Panc1 (cell line): ENCODE data around the gene S100A12. TPM values are rescaled to one million over a fixed set of nuclear protein-coding genes. Genes with fewer than 3 reads are reported as not detected.

Experiments used
- ATAC-seq: fragments of 200-7000 bp; cut with Tn5 transposase; 2 replicates; pipeline ENCODE4 v1.9.1; 2020; ENCODE audit warnings: mild to moderate bottlenecking, moderate library complexity
- BruUV-seq: library from RNA; stranded (reverse); fragments of 400-500 nt; replicated peaks from 2 replicates; lab custom pipeline; 2021; lab: Mats Ljungman, UMichigan
- CTCF ChIA-PET: fragments of 300-600 bp; sonication (Branson Sonifier 250); formaldehyde crosslinking; loops from one replicate; lab custom pipeline; 2022; ENCODE audit warnings: antibody characterized with exemption; lab: Charles Lee
- POLR2A ChIA-PET: fragments of 300-600 bp; sonication (Branson Sonifier 250); formaldehyde crosslinking; loops from one replicate; lab custom pipeline; 2022; ENCODE audit warnings: antibody characterized with exemption; lab: Charles Lee
- DNase-seq: peaks from one replicate; pipeline ENCODE4 v3.0.0-alpha.2; 2010; ENCODE audit warnings: low read depth, low spot score
- H3K27ac ChIP-seq: 2 replicates; pipeline ENCODE4 v1.5.1; 2011; ENCODE audit warnings: mild to moderate bottlenecking, low read length, inconsistent platforms
- H3K27me3 ChIP-seq: fragments of 200-500 bp; sonication (Bioruptor generic); 2 replicates; pipeline ENCODE4 v1.6.0; 2014; ENCODE audit warnings: low read length, inconsistent platforms; ENCODE audit not compliant: control insufficient read depth, insufficient read depth
- H3K36me3 ChIP-seq: fragments of 200-500 bp; sonication (Bioruptor generic); 2 replicates; pipeline ENCODE4 v1.5.1; 2014; ENCODE audit warnings: inconsistent platforms, mild to moderate bottlenecking, low read length, moderate library complexity; ENCODE audit not compliant: control insufficient read depth, insufficient read depth
- H3K4me1 ChIP-seq: 2 replicates; pipeline ENCODE4 v1.5.1; 2011; ENCODE audit warnings: inconsistent platforms, mild to moderate bottlenecking, low read length, moderate library complexity; ENCODE audit not compliant: control insufficient read depth, insufficient read depth
- H3K4me3 ChIP-seq, 2 experiments: 2 replicates each; pipeline ENCODE4 v1.5.1; 2011 to 2012; ENCODE audit warnings: low read depth in 2 of 2, low read length in 2 of 2, mild to moderate bottlenecking in 2 of 2, inconsistent platforms in 1 of 2, moderate library complexity in 1 of 2
- H3K9me3 ChIP-seq: fragments of 200-500 bp; sonication (Bioruptor generic); 2 replicates; pipeline ENCODE4 v1.5.1; 2014; ENCODE audit warnings: low read depth, mild to moderate bottlenecking, inconsistent platforms, low read length, moderate library complexity; ENCODE audit not compliant: control insufficient read depth, insufficient read depth
- POLR2AphosphoS5 ChIP-seq: IDR thresholded peaks from 2 replicates; pipeline ENCODE4 v1.6.1; 2012; ENCODE audit warnings: mild to moderate bottlenecking, low read depth, low read length, moderate library complexity
- SIN3A ChIP-seq: IDR thresholded peaks from 2 replicates; pipeline ENCODE4 v1.6.1; 2012; ENCODE audit warnings: low read depth, mild to moderate bottlenecking, low read length, moderate library complexity, borderline replicate concordance; ENCODE audit not compliant: insufficient read depth
- in situ Hi-C: cut with HindIII; loops from 2 replicates; pipeline ENCODE4 v1.10.0; 2016; ENCODE audit warnings: low sequenced_read_pairs, low pct_unique_long_range_greater_than_20kb
- intact Hi-C: fragments of 100-400 bp; cut with micrococcal nuclease; formaldehyde crosslinking; loops from one replicate; pipeline ENCODE4 v1.10.0; 2022; ENCODE audit not compliant: unreplicated experiment
- total RNA-seq: library from RNA; stranded (reverse); gene quantifications from one replicate; pipeline ENCODE4 v1.2.1, GENCODE V29; 2021; ENCODE audit not compliant: unreplicated experiment
- TF ChIP-seq, protein P1 (sequence below): fragments of 450-650 bp; IDR thresholded peaks from 2 replicates; pipeline ENCODE4 v1.5.1; 2017; ENCODE audit warnings: mild to moderate bottlenecking
- TF ChIP-seq, protein P2 (sequence below), 2 experiments: IDR thresholded peaks; 2 replicates each; pipeline ENCODE4 v1.6.1; 2011 to 2012; ENCODE audit warnings: low read depth in 2 of 2, control low read depth in 1 of 2, low read length in 1 of 2, mild to moderate bottlenecking in 1 of 2, moderate library complexity in 1 of 2; ENCODE audit not compliant: insufficient read depth in 1 of 2

The S100A12 gene
- total RNA-seq, 1 experiment from 2014 or later = not detected

DNA sequence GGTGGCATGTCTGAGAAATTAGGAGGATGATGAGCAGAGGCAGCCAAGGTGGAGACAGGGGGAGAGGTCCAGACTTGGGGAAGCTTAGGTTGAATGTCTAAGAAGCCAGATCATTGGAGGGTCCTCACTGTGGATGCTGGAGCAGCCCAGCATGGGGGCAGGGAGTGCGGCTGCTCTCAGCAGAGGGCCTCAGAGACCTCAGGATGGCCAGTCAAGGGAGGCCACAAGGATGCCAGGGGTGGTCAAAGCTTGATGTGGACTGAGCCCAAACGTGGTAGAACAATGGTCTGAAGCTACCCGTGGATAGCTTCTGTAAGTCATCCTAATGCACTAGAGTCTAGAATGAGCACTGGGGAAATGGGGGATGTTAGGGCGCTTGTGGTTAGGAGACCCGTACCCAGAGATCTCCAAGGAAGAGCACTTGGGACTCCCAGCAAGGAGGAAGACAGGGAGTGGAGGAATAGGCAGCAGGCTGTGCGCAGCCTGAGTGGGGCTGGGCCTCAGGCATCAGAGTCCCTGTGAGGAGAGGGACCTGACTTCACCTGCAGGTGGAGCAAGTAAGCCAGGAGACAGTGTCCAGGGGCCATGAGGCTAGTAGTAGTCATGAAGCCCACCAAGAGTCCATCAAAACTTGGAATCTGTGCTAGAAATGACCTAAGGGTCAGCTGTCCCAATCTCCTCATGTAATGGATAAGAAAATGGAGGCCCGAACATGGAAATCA lies 22.0 kb downstream of the S100A12 start:
- DNase-seq = no peak
- POLR2A ChIA-PET = no interaction called here
- H3K4me1 ChIP-seq = 0 out of 2 replicates have a peak, but pooled peaks cover 3% of the 10 kb centered on the region
- TF ChIP-seq, protein P1, sequence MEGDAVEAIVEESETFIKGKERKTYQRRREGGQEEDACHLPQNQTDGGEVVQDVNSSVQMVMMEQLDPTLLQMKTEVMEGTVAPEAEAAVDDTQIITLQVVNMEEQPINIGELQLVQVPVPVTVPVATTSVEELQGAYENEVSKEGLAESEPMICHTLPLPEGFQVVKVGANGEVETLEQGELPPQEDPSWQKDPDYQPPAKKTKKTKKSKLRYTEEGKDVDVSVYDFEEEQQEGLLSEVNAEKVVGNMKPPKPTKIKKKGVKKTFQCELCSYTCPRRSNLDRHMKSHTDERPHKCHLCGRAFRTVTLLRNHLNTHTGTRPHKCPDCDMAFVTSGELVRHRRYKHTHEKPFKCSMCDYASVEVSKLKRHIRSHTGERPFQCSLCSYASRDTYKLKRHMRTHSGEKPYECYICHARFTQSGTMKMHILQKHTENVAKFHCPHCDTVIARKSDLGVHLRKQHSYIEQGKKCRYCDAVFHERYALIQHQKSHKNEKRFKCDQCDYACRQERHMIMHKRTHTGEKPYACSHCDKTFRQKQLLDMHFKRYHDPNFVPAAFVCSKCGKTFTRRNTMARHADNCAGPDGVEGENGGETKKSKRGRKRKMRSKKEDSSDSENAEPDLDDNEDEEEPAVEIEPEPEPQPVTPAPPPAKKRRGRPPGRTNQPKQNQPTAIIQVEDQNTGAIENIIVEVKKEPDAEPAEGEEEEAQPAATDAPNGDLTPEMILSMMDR = peak; percentile 80
- TF ChIP-seq, protein P2, sequence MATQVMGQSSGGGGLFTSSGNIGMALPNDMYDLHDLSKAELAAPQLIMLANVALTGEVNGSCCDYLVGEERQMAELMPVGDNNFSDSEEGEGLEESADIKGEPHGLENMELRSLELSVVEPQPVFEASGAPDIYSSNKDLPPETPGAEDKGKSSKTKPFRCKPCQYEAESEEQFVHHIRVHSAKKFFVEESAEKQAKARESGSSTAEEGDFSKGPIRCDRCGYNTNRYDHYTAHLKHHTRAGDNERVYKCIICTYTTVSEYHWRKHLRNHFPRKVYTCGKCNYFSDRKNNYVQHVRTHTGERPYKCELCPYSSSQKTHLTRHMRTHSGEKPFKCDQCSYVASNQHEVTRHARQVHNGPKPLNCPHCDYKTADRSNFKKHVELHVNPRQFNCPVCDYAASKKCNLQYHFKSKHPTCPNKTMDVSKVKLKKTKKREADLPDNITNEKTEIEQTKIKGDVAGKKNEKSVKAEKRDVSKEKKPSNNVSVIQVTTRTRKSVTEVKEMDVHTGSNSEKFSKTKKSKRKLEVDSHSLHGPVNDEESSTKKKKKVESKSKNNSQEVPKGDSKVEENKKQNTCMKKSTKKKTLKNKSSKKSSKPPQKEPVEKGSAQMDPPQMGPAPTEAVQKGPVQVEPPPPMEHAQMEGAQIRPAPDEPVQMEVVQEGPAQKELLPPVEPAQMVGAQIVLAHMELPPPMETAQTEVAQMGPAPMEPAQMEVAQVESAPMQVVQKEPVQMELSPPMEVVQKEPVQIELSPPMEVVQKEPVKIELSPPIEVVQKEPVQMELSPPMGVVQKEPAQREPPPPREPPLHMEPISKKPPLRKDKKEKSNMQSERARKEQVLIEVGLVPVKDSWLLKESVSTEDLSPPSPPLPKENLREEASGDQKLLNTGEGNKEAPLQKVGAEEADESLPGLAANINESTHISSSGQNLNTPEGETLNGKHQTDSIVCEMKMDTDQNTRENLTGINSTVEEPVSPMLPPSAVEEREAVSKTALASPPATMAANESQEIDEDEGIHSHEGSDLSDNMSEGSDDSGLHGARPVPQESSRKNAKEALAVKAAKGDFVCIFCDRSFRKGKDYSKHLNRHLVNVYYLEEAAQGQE (IDR thresholded peaks at IDR 0.05; ENCODE audit: insufficient read depth in 1 of 2, low read depth in 2 of 2, low read length in 1 of 2) = no peak
- TF ChIP-seq SIN3A = no peak
- no peaks in the 10 kb centered on the region for H3K36me3 ChIP-seq
- peak; percentile 67 for ATAC-seq
- peaks cover 10% of the 10 kb centered on the region for H3K27me3 ChIP-seq
- in situ Hi-C loops = loop anchor here (10.0 to 25.0 kb wide), 2 partner anchors 141 to 259 kb away; partner anchors contain the start of genes S100A14 and S100A16
- no peaks in the 10 kb centered on the region for H3K9me3 ChIP-seq
- H3K4me3 ChIP-seq = no peak overlapping the region
- BruUV-seq = no TSS peak
- no peak overlapping the region for H3K27ac ChIP-seq
- intact Hi-C loops = no loop called here
- CTCF ChIA-PET = interaction anchor here (0.6 to 2.4 kb wide), 13 partner anchors 35 to 327 kb away, joined by 3 to 26 read pairs (median 5); no protein-coding TSS in a partner anchor

DNA sequence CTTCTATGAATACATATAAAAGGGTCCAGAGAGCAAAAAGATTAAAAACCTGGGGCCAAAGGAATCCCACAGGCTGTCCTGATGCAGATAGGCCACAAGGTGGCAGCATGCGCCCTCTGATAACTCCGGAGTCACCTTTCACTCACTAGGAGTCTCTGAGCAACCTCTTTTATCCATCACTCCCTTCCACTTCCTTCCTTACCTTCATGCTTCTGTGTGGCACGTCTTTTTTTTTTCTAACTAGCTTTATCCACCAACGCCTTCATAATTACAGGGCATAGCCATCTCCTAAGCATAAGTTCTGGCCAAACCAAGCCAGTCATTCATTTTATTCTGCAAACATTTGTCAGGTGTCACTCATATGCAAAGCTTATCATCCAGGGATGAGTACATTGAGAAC lies 22.9 kb downstream of the S100A12 start:
- Histone ChIP-seq H3K36me3 (no peaks in the 10 kb centered on the region), H3K9me3 (no peaks in the 10 kb centered on the region), H3K27ac (no peak overlapping the region), H3K4me1 (0 out of 2 replicates have a peak, but pooled peaks cover 3% of the 10 kb centered on the region), H3K27me3 (peaks cover 10% of the 10 kb centered on the region), H3K4me3 (no peak overlapping the region)
- BruUV-seq = no TSS peak
- CTCF ChIA-PET = interaction anchor here (0.7 to 2.4 kb wide), 7 partner anchors 61 to 216 kb away, joined by 3 to 6 read pairs (median 5); no protein-coding TSS in a partner anchor
- in situ Hi-C loops = loop anchor here (10.0 to 25.0 kb wide), 2 partner anchors 142 to 260 kb away; partner anchors contain the start of genes S100A14 and S100A16
- POLR2A ChIA-PET = no interaction called here
- ATAC-seq (peak; percentile 64; the same call in 1 of the 2 replicates), DNase-seq (no peak)
- TF ChIP-seq, protein P2 (IDR thresholded peaks at IDR 0.05; ENCODE audit: insufficient read depth in 1 of 2, low read depth in 2 of 2, low read length in 1 of 2) = no peak
- no peak for TF ChIP-seq SIN3A
- TF ChIP-seq, protein P1 = peak; percentile 93
- no peak for TF ChIP-seq POLR2AphosphoS5
- intact Hi-C loops = loop anchor here (1.0 kb wide), 1 partner anchor 143 kb away; no protein-coding TSS in a partner anchor
